CD8-positive, alpha-beta memory T cell (primary cell): ENCODE data around the gene BICRAL. TPM values are rescaled to one million over a fixed set of nuclear protein-coding genes. Genes with fewer than 3 reads are reported as not detected.
"Not testable (repeated sequence)": the region's sequence is repeated elsewhere in the genome, so short reads cannot be mapped to it uniquely, and the experiment has no call there.

Source experiments
- CTCF ChIA-PET: fragments of 350-600 bp; sonication (Branson Sonifier 250); formaldehyde crosslinking; loops from one replicate; lab custom pipeline; 2021; ENCODE audit warnings: antibody characterized with exemption; lab: Charles Lee
- POLR2A ChIA-PET: fragments of 350-600 bp; sonication (Branson Sonifier 250); formaldehyde crosslinking; loops from one replicate; lab custom pipeline; 2021; ENCODE audit warnings: antibody characterized with exemption; lab: Charles Lee
- DNase-seq, 5 donors: peaks; one replicate each; pipeline versions ENCODE4 v3.0.0 to v3.0.0-alpha.2; 2020 to 2022; ENCODE audit warnings: mixed read lengths in 1 of 5
- H3K27ac ChIP-seq: one replicate; pipeline ENCODE4 v1.7.0; 2013; ENCODE audit warnings: low read depth, mild to moderate bottlenecking, low read length, moderate library complexity
- H3K27me3 ChIP-seq: 2 replicates; pipeline ENCODE4 v1.7.0; 2013; ENCODE audit warnings: low read length, mild to moderate bottlenecking; ENCODE audit not compliant: insufficient read depth, poor library complexity, severe bottlenecking
- H3K36me3 ChIP-seq: 2 replicates; pipeline ENCODE4 v1.7.0; 2013; ENCODE audit warnings: mild to moderate bottlenecking, low read length, moderate library complexity; ENCODE audit not compliant: insufficient read depth
- H3K4me1 ChIP-seq: 2 replicates; pipeline ENCODE4 v1.7.0; 2013; ENCODE audit warnings: mild to moderate bottlenecking, low read length, moderate library complexity; ENCODE audit not compliant: insufficient read depth
- H3K4me3 ChIP-seq: 2 replicates; pipeline ENCODE4 v1.7.0; 2013; ENCODE audit warnings: mild to moderate bottlenecking, low read length
- H3K9me3 ChIP-seq: 2 replicates; pipeline ENCODE4 v1.7.0; 2013; ENCODE audit warnings: mild to moderate bottlenecking, low read length
- H3K27ac Mint-ChIP-seq, 8 donors: one replicate each; pipeline ENCODE4 v1.8.0; 2020 to 2021; ENCODE audit warnings: mixed read lengths in 8 of 8, mild to moderate bottlenecking in 6 of 8, inconsistent platforms in 3 of 8, moderate library complexity in 3 of 8
- H3K27me3 Mint-ChIP-seq, 2 donors: one replicate each; pipeline ENCODE4 v1.8.0; 2020 to 2021; ENCODE audit warnings: mixed read lengths in 2 of 2, mild to moderate bottlenecking in 1 of 2, moderate library complexity in 1 of 2
- H3K36me3 Mint-ChIP-seq, 3 donors: one replicate each; pipeline ENCODE4 v1.8.0; 2020 to 2021; ENCODE audit warnings: mixed read lengths in 3 of 3, inconsistent platforms in 1 of 3, mild to moderate bottlenecking in 1 of 3
- H3K4me1 Mint-ChIP-seq, 3 donors: one replicate each; pipeline ENCODE4 v1.8.0; 2020 to 2021; ENCODE audit warnings: mixed read lengths in 3 of 3, inconsistent platforms in 1 of 3, mild to moderate bottlenecking in 1 of 3
- H3K4me3 Mint-ChIP-seq, 7 donors: one replicate each; pipeline ENCODE4 v1.8.0; 2020 to 2021; ENCODE audit warnings: mixed read lengths in 7 of 7, mild to moderate bottlenecking in 6 of 7, moderate library complexity in 4 of 7, inconsistent platforms in 2 of 7
- H3K9me3 Mint-ChIP-seq, 5 donors: one replicate each; pipeline ENCODE4 v1.8.0; 2020 to 2022; ENCODE audit warnings: mixed read lengths in 5 of 5, mild to moderate bottlenecking in 3 of 5, moderate library complexity in 2 of 5, inconsistent platforms in 1 of 5
- polyA plus RNA-seq: library from polyadenylated mRNA; unstranded; fragments of 300-500 nt; fragmentation: Illumina TruSeq; gene quantifications from one replicate; pipeline ENCODE4 v1.2.3, GENCODE V29; 2021
- total RNA-seq, 2 experiments: library from RNA; stranded (reverse); gene quantifications; one replicate each; pipeline ENCODE4 v1.2.3, GENCODE V29; 2021

BICRAL gene
- total and polyA plus RNA-seq, 3 experiments from 2014 or later: 6.8 to 16.8 (median 15.9) TPM

DNA sequence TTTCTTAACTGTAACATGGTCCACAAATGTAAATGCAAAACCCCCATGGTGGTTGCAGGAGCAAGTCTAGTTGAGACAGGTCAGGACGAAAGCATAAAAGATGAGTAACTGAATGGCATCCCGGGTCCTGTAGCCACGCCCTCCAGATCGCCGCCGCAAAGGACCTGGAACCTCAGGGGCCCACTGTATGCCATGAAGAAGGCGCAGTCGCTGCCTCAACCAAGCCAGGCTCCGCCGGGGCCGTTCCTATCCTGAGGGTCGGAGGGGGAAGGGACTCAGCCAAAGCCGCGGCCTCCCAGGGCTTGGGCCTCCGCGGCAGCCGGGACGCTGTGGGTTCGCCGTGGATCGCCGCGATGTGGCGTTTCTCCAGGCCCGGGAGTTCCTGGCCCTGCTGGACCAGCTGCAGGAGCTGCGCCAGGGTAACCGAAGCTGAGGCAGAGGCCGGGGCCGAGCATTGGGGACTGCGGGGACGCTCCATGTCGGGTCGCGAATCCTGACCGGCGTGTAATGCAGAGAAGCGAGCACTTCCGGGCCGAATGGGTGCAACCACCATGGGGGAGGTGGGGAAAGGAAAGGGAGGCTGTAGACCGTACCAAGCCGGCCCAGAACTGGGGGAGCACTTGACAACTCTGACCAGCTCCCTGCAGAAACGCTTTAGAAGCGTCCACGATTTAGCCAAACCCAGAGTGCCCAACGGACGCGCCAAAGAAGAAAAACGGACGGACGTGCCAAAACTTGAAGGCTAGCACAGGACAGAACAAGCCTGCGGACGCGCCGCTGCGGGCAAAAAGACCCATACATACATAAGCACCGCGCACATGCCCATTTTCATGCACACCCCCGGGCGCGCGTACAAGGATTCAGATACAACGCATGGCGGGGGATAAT, 108.7 kb downstream of the BICRAL start:
- H3K27me3 Mint-ChIP-seq: no peaks in the 10 kb centered on the region
- Histone ChIP-seq H3K9me3 (no peaks in the 10 kb centered on the region), H3K4me1 (peaks cover 16% of the 10 kb centered on the region), H3K4me3 (peak overlapping the region; percentile 99), H3K27me3 (no peaks in the 10 kb centered on the region), H3K36me3 (peaks cover 7% of the 10 kb centered on the region), H3K27ac (peak overlapping the region; percentile 85)
- H3K4me3 Mint-ChIP-seq: peak overlapping the region; percentile 94 to 100 (median 99)
- DNase-seq: peak; percentile 80 to 91 (median 85)
- peaks cover 0 to 40% (median 5%) of the 10 kb centered on the region in 3 donors for H3K36me3 Mint-ChIP-seq
- H3K4me1 Mint-ChIP-seq: peaks cover 13 to 23% (median 20%) of the 10 kb centered on the region in 3 donors
- ChIA-PET POLR2A (interaction anchor here (0.6 to 3.6 kb wide), 9 partner anchors 11 to 163 kb away, joined by 3 to 28 read pairs (median 4); partner anchors contain the start of genes CNPY3, RPL7L1 and TBCC), CTCF (interaction anchor here (0.7 to 2.5 kb wide), 7 partner anchors 9 to 253 kb away, joined by 3 to 11 read pairs (median 5); partner anchors contain the start of gene RPL7L1)
- no peaks in the 10 kb centered on the region for H3K9me3 Mint-ChIP-seq
- H3K27ac Mint-ChIP-seq: peak overlapping the region; percentile 81 to 98 (median 96)

GRCh38 chr6:42891199-42891722, 109.4 kb downstream of the BICRAL start:
- Histone ChIP-seq H3K36me3 (no peaks in the 10 kb centered on the region), H3K27ac (peak overlapping the region; percentile 85), H3K27me3 (no peaks in the 10 kb centered on the region), H3K4me1 (peaks cover 16% of the 10 kb centered on the region), H3K4me3 (peak overlapping the region; percentile 99), H3K9me3 (no peaks in the 10 kb centered on the region)
- POLR2A ChIA-PET: interaction anchor here (0.6 to 3.6 kb wide), 8 partner anchors 11 to 164 kb away, joined by 3 to 28 read pairs (median 4); partner anchors contain the start of genes CNPY3, RPL7L1 and TBCC
- Mint-ChIP-seq H3K27ac (peak overlapping the region; percentile 81 to 98 (median 96)), H3K36me3 (peaks cover 0 to 33% (median 2%) of the 10 kb centered on the region in 3 donors), H3K4me3 (peak overlapping the region; percentile 94 to 100 (median 99)), H3K27me3 (no peaks in the 10 kb centered on the region), H3K4me1 (peaks cover 13 to 23% (median 20%) of the 10 kb centered on the region in 3 donors), H3K9me3 (no peaks in the 10 kb centered on the region)
- no peak for DNase-seq
- CTCF ChIA-PET: interaction anchor here (1.0 to 2.5 kb wide), 4 partner anchors 9 to 16 kb away, joined by 3 to 11 read pairs (median 6); partner anchors contain the start of gene RPL7L1

GRCh38 chr6:42894041-42894828, 112.4 kb downstream of the BICRAL start:
- H3K27ac ChIP-seq, H3K9me3 Mint-ChIP-seq, H3K27ac Mint-ChIP-seq, H3K36me3 ChIP-seq, H3K4me3 ChIP-seq, H3K27me3 ChIP-seq, POLR2A ChIA-PET, H3K9me3 ChIP-seq, H3K27me3 Mint-ChIP-seq, DNase-seq: not testable (repeated sequence)
- peaks cover 0 to 15% (median 0%) of the 10 kb centered on the region in 3 donors for H3K36me3 Mint-ChIP-seq
- CTCF ChIA-PET: interaction anchor here (1.0 to 1.8 kb wide), 2 partner anchors 15 to 250 kb away, joined by 3 to 8 read pairs; partner anchors contain the start of gene RPL7L1
- H3K4me1 Mint-ChIP-seq: peaks cover 16 to 23% (median 21%) of the 10 kb centered on the region in 3 donors
- peak overlapping the region in 1 of 7 donors; percentile 37 for H3K4me3 Mint-ChIP-seq
- peaks cover 16% of the 10 kb centered on the region for H3K4me1 ChIP-seq

GRCh38 chr6:42896178-42896719, 114.4 kb downstream of the BICRAL start:
- POLR2A ChIA-PET: no interaction called here
- H3K4me1 Mint-ChIP-seq: peaks cover 4 to 7% (median 5%) of the 10 kb centered on the region in 3 donors
- Histone ChIP-seq H3K4me3 (no peak overlapping the region), H3K4me1 (peaks cover 5% of the 10 kb centered on the region), H3K27me3 (no peaks in the 10 kb centered on the region), H3K36me3 (no peaks in the 10 kb centered on the region), H3K9me3 (no peaks in the 10 kb centered on the region), H3K27ac (no peak overlapping the region)
- H3K27me3 Mint-ChIP-seq: no peaks in the 10 kb centered on the region
- CTCF ChIA-PET: interaction anchor here (1.9 kb wide), 1 partner anchor 234 kb away, joined by 5 read pairs; no protein-coding TSS in a partner anchor
- peak overlapping the region in 1 of 7 donors; percentile 24 for H3K4me3 Mint-ChIP-seq
- H3K27ac Mint-ChIP-seq: no peak overlapping the region
- DNase-seq: no peak
- H3K36me3 Mint-ChIP-seq: no peaks in the 10 kb centered on the region
- H3K9me3 Mint-ChIP-seq: no peaks in the 10 kb centered on the region

DNA sequence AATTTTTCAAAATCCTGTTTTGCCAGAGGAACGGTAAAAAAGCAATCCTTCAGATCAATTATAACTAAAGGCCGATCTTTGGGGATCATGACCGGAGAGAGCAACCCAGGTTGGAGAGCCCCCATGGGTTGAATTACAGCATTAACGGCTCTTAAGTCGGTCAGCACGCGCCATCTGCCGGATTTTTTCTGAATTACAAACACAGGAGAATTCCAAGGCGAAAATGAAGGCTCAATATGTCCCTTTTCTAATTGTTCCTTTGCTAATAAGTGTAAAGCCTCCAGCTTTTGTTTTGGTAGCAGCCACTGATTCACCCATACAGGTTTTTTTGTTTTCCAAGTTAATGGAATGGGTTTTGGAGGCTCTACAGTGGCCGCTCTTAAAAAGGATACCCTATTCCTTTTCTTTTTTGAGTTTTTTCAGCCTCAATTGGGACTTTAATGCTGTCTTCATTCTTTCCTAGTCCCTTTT, 117.1 kb downstream of the BICRAL start:
- Mint-ChIP-seq H3K4me1 (peaks cover 8 to 14% (median 10%) of the 10 kb centered on the region in 3 donors), H3K27ac (peak overlapping the region in 2 of 8 donors; percentile 9 to 82), H3K36me3 (no peaks in the 10 kb centered on the region), H3K27me3 (no peaks in the 10 kb centered on the region), H3K9me3 (no peaks in the 10 kb centered on the region), H3K4me3 (peak overlapping the region in 1 of 7 donors; percentile 19)
- H3K9me3 ChIP-seq: no peaks in the 10 kb centered on the region
- H3K27ac ChIP-seq: no peak overlapping the region
- no peaks in the 10 kb centered on the region for H3K36me3 ChIP-seq
- ChIA-PET CTCF (interaction anchor here (1.0 to 1.4 kb wide), 3 partner anchors 18 to 245 kb away, joined by 3 to 5 read pairs (median 5); no protein-coding TSS in a partner anchor), POLR2A (no interaction called here)
- H3K27me3 ChIP-seq: no peaks in the 10 kb centered on the region
- H3K4me1 ChIP-seq: no peaks in the 10 kb centered on the region
- DNase-seq: peak; percentile 60 to 78 (median 64)
- H3K4me3 ChIP-seq: no peak overlapping the region

DNA sequence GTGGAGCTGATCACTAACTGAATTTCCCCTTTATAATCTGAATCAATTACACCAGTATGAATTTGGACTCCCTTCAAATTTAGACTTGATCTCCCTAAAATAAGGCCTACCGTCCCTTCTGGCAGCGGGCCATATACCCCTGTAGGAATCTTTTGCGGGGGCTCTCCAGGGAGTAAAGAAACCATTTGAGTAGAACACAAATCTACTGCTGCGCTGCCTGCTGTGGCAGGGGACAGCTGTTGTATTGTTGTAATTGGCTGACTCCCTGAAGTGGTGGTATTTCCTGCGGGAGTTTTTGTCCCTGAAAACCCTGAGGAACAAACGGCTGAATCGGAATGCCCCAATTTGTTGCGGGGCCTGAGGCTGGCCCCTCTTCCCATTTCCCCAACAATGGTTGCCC, 118.0 kb downstream of the BICRAL start:
- Mint-ChIP-seq H3K4me1 (peaks cover 8 to 14% (median 10%) of the 10 kb centered on the region in 3 donors), H3K27me3 (no peaks in the 10 kb centered on the region), H3K9me3 (no peaks in the 10 kb centered on the region), H3K4me3 (no peak overlapping the region), H3K36me3 (no peaks in the 10 kb centered on the region), H3K27ac (no peak overlapping the region)
- Histone ChIP-seq H3K36me3 (no peaks in the 10 kb centered on the region), H3K9me3 (no peaks in the 10 kb centered on the region), H3K4me3 (no peak overlapping the region), H3K4me1 (no peaks in the 10 kb centered on the region), H3K27me3 (no peaks in the 10 kb centered on the region), H3K27ac (no peak overlapping the region)
- ChIA-PET CTCF (interaction anchor here (1.1 to 3.3 kb wide), 4 partner anchors 30 to 606 kb away, joined by 3 to 28 read pairs (median 12); partner anchors contain the start of gene CNPY3), POLR2A (interaction anchor here (0.6 kb wide), 1 partner anchor 243 kb away, joined by 3 read pairs; no protein-coding TSS in a partner anchor)
- DNase-seq: no peak

- H3K36me3 Mint-ChIP-seq: no peaks in the 10 kb centered on the region
- CTCF ChIA-PET: interaction anchor here (0.8 to 3.3 kb wide), 8 partner anchors 11 to 251 kb away, joined by 3 to 28 read pairs (median 4); partner anchors contain the start of gene CNPY3
- POLR2A ChIA-PET: interaction anchor here (1.3 kb wide), 1 partner anchor 242 kb away, joined by 4 read pairs; no protein-coding TSS in a partner anchor
- Histone ChIP-seq H3K27me3 (no peaks in the 10 kb centered on the region), H3K4me3 (no peak overlapping the region), H3K9me3 (no peaks in the 10 kb centered on the region), H3K36me3 (no peaks in the 10 kb centered on the region), H3K27ac (no peak overlapping the region), H3K4me1 (no peaks in the 10 kb centered on the region)
- DNase-seq: peak; percentile 31 to 80 (median 72)
- H3K9me3 Mint-ChIP-seq: no peaks in the 10 kb centered on the region
- no peak overlapping the region for H3K27ac Mint-ChIP-seq
- H3K27me3 Mint-ChIP-seq: peaks cover 0 to 1% of the 10 kb centered on the region in 2 donors
- no peak overlapping the region for H3K4me3 Mint-ChIP-seq
- peaks cover 8 to 14% (median 10%) of the 10 kb centered on the region in 3 donors for H3K4me1 Mint-ChIP-seq
These were observed 119.7 kb downstream of the BICRAL start for GRCh38 chr6:42901538-42901957.
